MCF 10A (cell line): ENCODE measurements around the gene CSF3R. TPM values are rescaled to one million over a fixed set of nuclear protein-coding genes. Genes with fewer than 3 reads are reported as not detected.
A peak's percentile ranks its signal among the peaks of the same experiment; 100 is the strongest.

ENCODE experiments used
- BruUV-seq: library from RNA; stranded (reverse); fragments of 400-500 nt; replicated peaks from 2 replicates; lab custom pipeline; 2021; lab: Mats Ljungman, UMichigan
- CTCF ChIA-PET: fragments of 300-600 bp; sonication (Branson Sonifier 250); formaldehyde crosslinking; extraction: SDS; loops from one replicate; lab custom pipeline; 2021; ENCODE audit warnings: antibody characterized with exemption, inconsistent platforms; lab: Yijun Ruan, JAX
- POLR2A ChIA-PET: fragments of 300-600, 350-650 bp; sonication (Branson Sonifier 250); formaldehyde crosslinking; extraction: SDS; loops from one replicate; lab custom pipeline; 2020; ENCODE audit warnings: antibody characterized with exemption, inconsistent platforms; lab: Yijun Ruan, JAX
- DNase-seq: peaks from one replicate; pipeline ENCODE4 v3.0.0-alpha.2; 2018; ENCODE audit not compliant: unreplicated experiment
- H3K27ac Mint-ChIP-seq: one replicate; pipeline ENCODE4 v1.8.0; 2022; ENCODE audit warnings: mild to moderate bottlenecking, low read depth, mixed read lengths; ENCODE audit not compliant: unreplicated experiment
- H3K27me3 Mint-ChIP-seq: one replicate; pipeline ENCODE4 v1.8.0; 2022; ENCODE audit warnings: mixed read lengths; ENCODE audit not compliant: insufficient read depth, unreplicated experiment
- H3K36me3 Mint-ChIP-seq: one replicate; pipeline ENCODE4 v1.8.0; 2022; ENCODE audit warnings: mild to moderate bottlenecking, moderate library complexity, mixed read lengths; ENCODE audit not compliant: insufficient read depth, unreplicated experiment
- H3K4me1 Mint-ChIP-seq: one replicate; pipeline ENCODE4 v1.8.0; 2022; ENCODE audit warnings: mixed read lengths; ENCODE audit not compliant: insufficient read depth, unreplicated experiment
- H3K4me3 Mint-ChIP-seq: one replicate; pipeline ENCODE4 v1.8.0; 2022; ENCODE audit warnings: mild to moderate bottlenecking, moderate library complexity, mixed read lengths; ENCODE audit not compliant: unreplicated experiment
- H3K9me3 Mint-ChIP-seq: one replicate; pipeline ENCODE4 v1.8.0; 2022; ENCODE audit warnings: mixed read lengths; ENCODE audit not compliant: unreplicated experiment
- CTCF ChIP-seq: fragments of 200-600 bp; IDR thresholded peaks from one replicate; pipeline ENCODE4 v1.8.0; 2022; ENCODE audit warnings: antibody characterized with exemption, mild to moderate bottlenecking; ENCODE audit not compliant: unreplicated experiment
- intact Hi-C: fragments of 100-400 bp; cut with micrococcal nuclease; formaldehyde crosslinking; loops from 2 replicates; pipeline ENCODE4 v1.14.1; 2022
- total RNA-seq: library from RNA; stranded (reverse); gene quantifications from 2 replicates; pipeline ENCODE4 v1.2.3, GENCODE V29; 2022

Gene CSF3R
- total RNA-seq, 1 experiment from 2014 or later = not detected

GRCh38 chr1:36448530-36449056 is 34.1 kb downstream of the CSF3R start:
- Mint-ChIP-seq H3K4me1 (peaks cover 24% of the 10 kb centered on the region), H3K27me3 (no peaks in the 10 kb centered on the region), H3K9me3 (no peaks in the 10 kb centered on the region), H3K27ac (peak overlapping the region; percentile 99), H3K4me3 (peak overlapping the region; percentile 89), H3K36me3 (no peaks in the 10 kb centered on the region)
- TF ChIP-seq CTCF = no peak
- intact Hi-C loops = no loop called here
- POLR2A ChIA-PET = interaction anchor here (1.1 to 4.3 kb wide), 4 partner anchors 10 to 62 kb away, joined by 4 to 47 read pairs (median 19); partner anchors contain the start of genes MRPS15 and STK40
- no TSS peak for BruUV-seq
- DNase-seq = peak; percentile 35
- CTCF ChIA-PET = interaction anchor here (0.6 to 1.3 kb wide), 7 partner anchors 8 to 137 kb away, joined by 3 to 4 read pairs (median 3); no protein-coding TSS in a partner anchor

GRCh38 chr1:36447450-36447849 is 35.3 kb downstream of the CSF3R start:
- Mint-ChIP-seq H3K27ac (no peak overlapping the region), H3K36me3 (no peaks in the 10 kb centered on the region), H3K4me1 (peaks cover 21% of the 10 kb centered on the region), H3K27me3 (no peaks in the 10 kb centered on the region), H3K4me3 (no peak overlapping the region), H3K9me3 (no peaks in the 10 kb centered on the region)
- POLR2A ChIA-PET = interaction anchor here (0.7 to 1.1 kb wide), 2 partner anchors 17 to 1415 kb away, joined by 3 read pairs; partner anchors contain the start of gene MRPS15
- BruUV-seq = no TSS peak
- CTCF ChIA-PET = no interaction called here
- TF ChIP-seq CTCF = no peak
- no peak for DNase-seq
- intact Hi-C loops = no loop called here

GRCh38 chr1:36446746-36447145 is 36.0 kb downstream of the CSF3R start:
- TF ChIP-seq CTCF = no peak
- DNase-seq = no peak
- Mint-ChIP-seq H3K9me3 (no peaks in the 10 kb centered on the region), H3K4me3 (no peak overlapping the region), H3K27me3 (no peaks in the 10 kb centered on the region), H3K36me3 (no peaks in the 10 kb centered on the region), H3K4me1 (peaks cover 18% of the 10 kb centered on the region), H3K27ac (no peak overlapping the region)
- no TSS peak for BruUV-seq
- ChIA-PET POLR2A (interaction anchor here (0.5 to 1.1 kb wide), 2 partner anchors 17 to 1064 kb away, joined by 3 read pairs; partner anchors contain the start of gene MRPS15), CTCF (interaction anchor here (0.6 kb wide), 1 partner anchor 212 kb away, joined by 3 read pairs; no protein-coding TSS in a partner anchor)
- intact Hi-C loops = no loop called here

DNA sequence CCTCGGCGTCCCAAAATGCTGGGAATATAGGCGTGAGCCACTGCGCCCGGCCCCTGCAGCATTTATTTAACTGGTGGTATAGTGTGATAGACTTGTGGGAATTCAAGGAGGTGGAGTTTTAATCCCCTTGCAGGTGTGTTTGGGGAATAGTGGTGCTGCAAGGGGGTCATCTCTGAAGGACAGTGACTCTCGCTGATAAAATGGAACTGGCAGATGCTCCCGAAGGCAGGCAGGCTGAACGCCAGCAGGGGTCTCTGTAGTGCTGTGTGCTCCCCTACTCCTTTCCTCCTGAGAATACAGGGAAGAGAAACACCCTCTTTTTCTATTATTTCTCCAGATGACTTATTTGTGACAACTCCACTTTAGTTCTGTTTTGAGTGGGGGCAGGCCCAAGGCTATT is 36.4 kb downstream of the CSF3R start:
- ChIA-PET CTCF (interaction anchor here (0.6 to 0.7 kb wide), 2 partner anchors 122 to 212 kb away, joined by 3 read pairs; no protein-coding TSS in a partner anchor), POLR2A (interaction anchor here (0.5 to 1.1 kb wide), 2 partner anchors 18 to 1065 kb away, joined by 3 read pairs; partner anchors contain the start of gene MRPS15)
- H3K4me3 Mint-ChIP-seq = no peak overlapping the region
- DNase-seq = no peak
- H3K27ac Mint-ChIP-seq = no peak overlapping the region
- BruUV-seq = no TSS peak
- TF ChIP-seq CTCF = no peak
- H3K27me3 Mint-ChIP-seq = no peaks in the 10 kb centered on the region
- no peaks in the 10 kb centered on the region for H3K36me3 Mint-ChIP-seq
- H3K9me3 Mint-ChIP-seq = no peaks in the 10 kb centered on the region
- intact Hi-C loops = no loop called here
- peaks cover 13% of the 10 kb centered on the region for H3K4me1 Mint-ChIP-seq
